ENCODE data around the gene UBE3C.
"Not testable (repeated sequence)": the region's sequence is repeated elsewhere in the genome, so short reads cannot be mapped to it uniquely, and the experiment has no call there.

Gene UBE3C

DNA sequence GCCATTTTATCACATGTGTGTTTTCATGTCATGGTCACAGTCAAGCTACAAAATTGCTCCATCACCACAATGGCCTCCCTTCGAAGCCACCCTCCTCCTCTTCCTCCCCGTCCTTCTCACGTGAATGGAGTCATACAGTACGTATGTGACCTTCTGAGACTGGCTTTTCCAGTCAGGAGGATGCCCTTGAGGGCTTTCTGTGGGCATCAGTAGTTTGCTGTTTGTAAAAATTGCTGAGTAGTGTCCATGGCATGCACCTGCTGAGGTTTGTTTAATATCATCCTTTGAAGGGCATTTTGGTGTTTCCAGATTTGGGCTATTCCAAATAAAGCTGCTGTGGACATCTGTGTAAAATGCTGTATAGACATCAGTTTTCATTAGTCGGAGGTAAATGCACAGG lies 5.9 kb upstream of the UBE3C start:
- DNase-seq: no peak

DNA sequence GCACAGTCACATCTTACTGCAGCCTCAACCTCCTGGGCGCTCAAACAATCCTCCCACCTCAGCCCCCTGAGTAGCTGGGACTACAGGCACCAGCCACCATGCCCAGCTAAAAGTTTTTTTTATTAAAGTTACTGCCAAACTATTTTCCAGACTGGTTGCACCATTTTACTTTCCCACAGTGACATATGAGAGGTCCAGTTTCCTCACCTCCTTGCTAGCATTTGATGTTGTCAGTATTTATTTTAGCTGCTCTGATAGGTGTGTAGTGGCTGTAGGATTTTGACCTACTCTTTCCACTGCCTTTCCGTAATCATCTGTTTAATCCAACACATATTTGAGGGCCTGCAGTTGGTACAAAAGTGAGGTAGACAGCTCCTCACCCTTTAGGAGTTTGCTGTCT lies 5.4 kb upstream of the UBE3C start:
- no peak for DNase-seq

DNA sequence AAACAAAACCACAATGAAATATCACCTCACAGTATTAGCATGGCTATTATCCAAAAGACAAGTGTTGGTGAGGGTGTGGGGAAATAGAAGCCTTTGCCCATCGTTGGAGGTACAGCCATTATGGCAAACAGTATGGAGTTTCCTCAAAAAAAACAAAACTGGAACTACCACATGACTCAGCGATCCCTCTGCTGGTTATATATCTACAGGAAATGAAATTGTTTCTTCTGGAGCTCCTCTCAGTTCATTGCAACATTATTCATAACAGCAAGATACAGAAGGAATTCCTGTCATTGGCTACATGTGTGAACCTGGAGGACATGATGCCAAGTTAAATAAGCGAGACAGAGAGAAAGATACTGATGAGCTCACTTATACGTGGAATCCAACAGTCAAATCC lies 2.4 kb upstream of the UBE3C start:
- DNase-seq: no peak

DNA sequence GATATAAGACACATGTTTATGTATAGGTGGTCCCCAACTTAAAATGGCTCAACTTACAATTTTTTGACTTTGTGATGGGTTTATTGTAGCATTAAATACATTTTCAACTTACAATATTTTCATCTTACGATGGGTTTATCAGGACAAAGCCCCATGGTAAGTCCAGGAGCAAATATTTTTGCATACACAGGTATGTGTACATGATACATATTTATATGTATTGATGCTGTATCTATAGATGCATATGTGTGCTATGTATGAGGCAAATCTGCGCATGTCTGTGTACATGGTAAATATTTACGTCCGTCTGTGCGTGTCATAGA lies 664 bp upstream of the UBE3C start:
- DNase-seq: no peak

DNA sequence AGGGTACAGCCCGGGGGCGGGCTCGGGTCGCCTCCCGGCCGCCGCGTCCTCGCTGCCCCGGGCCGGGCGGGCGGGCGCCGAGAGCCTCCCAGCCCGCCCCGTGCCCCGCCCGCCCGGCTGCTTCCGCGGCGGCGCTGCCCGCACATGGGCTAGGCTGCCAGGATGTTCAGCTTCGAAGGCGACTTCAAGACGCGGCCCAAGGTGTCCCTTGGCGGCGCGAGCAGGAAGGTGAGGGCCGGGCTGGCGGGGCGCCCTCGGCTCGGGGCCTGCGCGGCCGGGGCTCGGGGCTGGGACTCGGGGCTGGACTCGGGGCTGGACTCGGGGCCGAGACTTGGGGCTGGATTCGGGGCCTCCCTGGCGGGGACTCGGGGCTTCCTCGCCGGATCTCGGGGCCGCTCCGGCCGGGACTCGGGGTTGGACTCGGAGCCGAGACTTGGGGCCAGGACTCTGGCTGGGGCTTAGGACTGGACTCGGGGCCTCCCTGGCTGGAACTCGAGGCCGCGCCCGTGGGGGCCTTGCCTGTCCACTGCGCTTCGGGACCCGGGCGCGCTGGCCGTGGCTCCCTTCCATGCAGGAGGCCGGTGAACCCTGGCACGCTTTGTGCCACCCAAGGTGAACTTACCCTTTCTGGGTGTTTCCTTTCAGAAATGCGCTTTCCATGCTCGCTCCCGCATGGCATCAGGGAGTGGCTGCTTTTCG lies 534 bp downstream of the UBE3C start:
- DNase-seq: peak; percentile 45

DNA sequence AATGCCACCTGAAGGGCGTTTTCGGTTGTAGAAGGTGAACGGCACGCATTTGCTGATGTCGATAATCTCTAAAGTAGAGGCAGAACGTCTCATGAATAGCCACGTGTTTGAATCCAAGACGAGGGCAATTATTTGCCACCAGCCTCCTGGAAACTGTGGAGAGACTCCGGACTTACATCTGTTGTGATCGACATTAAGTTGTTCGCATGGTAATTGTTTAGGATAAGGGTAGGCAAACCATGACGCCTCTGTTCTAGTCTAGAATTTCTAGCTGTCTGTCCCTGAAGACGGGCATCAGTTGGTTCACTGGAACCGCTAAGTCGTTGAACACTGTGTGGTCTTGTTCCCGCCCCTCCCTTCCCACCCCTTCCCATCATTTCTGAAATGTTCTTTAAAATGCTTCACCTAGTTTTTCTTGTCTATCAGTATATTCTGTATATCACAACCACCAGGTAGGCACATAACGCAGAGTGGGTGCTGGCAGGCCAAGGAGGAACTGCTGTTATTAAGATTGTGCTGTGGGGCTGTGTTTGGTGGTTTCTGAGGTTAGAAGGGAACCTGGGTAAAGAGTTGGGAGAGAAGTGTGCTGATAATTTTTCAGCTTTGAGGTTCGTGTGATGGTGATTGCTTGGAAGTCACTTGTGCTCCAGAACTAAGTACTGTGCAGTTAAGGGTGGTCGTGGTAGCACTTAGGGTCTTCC lies 1.2 kb downstream of the UBE3C start:
- DNase-seq: no peak

DNA sequence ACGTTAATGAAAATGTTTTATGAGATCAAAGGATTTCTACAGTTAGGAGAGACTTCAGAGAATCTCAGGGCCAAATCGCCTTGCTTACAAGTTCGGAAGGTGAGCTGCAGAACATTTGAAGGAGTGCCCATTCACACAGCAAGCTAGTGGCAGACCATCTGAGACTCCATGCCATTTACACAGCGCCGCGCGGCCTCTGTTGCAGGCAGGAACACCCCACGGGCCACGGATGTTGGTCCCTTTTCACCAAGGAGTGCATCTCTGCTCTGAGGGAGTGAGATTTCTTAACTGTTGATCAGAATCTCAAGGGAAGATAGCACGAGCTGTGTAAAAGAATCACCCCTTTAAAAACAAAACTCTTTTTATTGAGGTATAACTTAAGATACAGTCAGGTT lies 1.8 kb downstream of the UBE3C start:
- DNase-seq: no peak

DNA sequence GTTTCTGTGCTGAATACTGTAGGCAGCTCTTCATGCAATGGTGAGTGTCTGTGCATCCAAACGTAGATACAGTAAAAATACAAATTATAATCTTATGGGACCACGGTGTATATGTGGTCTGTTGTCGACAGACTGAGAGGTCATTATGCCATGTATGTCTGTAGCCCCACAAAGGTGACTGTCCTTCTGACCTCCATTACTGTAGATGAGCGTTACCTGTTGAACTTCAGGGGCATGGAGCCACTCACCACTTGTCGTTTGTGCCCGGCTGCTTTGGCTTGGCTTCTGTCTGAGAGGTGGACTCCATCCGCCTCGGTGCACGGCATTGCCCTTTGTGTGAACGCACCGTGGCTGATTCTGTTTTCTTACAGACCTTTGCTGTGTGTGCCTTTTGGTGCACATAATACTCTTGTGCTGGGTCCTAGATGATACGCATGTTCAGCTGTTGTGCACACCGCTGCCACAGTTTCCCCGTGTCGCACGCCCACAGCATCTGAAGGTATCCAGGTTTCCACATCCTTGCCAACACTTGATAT lies 2.9 kb downstream of the UBE3C start:
- no peak for DNase-seq

DNA sequence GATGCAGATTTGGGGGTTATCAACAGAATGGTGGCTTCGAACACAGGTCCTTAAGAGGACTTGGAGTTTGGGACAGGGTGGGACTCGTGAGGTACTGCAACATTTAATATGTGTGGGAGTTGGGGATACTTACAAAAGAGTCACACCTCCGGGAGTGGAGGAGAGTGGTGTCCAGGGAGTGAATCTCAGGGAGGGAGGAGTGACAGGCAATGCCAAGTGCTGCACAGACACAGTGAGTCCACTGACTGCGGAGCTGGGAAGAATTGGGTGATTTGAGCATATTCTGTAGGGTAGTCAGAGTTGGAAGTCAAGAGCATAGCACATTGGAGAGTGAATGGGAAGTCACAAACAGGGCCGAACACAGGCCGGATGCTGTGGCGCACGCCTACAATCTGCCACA lies 5.1 kb downstream of the UBE3C start:
- DNase-seq: no peak

DNA sequence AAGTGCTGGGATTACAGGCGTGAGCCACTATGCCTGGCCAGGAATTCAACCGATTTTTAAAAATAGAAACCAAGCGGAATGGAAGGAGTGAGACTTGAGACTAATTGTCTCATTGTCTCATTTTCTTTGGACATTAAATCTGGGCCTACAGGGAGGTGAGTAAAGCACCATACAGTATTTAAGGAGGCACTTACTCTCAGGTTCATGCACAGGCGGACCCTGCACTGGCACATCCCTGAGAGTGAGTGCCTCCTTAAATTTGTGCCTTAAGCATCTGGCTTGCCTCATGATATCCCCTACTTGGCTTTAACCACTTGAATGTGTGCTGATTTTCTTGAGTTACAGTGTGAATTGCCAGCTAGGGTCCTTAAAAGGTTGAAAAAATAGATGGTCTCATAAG lies 10.6 kb downstream of the UBE3C start:
- DNase-seq: no peak

DNA sequence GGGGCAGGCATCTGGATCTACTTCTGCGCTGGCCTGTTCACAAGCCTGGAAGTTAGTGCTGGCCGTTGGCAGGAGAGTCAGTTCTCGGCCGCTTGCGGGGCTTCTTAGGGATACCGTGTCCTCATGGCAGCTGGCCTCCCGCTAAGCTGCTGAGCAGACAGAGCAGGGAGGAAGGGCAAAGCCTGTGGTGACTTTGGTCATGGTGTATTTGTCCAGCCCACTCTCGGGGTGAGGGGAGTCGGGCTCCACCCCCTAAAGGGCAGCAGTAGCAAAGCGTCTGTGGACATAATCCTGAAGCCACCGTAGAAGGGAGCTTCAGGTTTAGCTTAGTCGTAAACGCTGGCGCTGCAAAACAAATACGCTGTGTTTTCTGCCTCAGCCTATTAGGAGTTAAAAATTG lies 12.2 kb downstream of the UBE3C start:
- DNase-seq: peak; percentile 63

DNA sequence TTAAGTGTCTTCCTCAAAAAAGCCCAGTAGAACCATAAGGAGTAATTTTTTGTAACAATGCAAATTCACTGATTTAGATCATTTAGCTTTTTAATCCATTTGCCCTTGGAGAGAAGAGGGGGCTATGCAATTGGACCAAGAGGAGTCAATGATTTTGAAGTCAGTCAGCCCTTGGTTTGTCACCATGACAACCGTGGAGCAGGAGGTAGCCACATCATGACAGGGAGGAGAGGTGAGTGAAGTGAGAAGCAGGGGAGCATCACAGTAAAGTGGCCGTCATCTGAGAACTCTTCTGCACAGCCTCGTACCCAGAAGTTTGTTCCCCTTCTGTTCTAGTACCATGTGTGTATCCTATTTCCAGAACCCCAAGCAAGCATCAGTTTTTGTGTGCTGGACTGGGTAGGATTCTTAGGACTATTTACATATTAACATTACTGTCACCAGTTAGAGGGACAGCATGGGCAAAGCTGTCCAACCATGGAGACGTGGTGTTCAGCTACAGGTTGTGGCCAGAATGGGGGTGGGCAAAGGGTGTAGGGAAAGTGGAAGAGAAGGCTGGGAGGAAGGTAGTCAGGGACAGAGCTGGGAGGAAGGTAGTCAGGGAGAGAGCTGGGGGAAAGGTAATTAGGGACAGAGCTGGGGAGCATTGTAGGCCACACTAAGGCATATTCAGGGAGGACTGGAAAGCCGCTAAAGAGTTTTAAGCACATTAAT lies 13.1 kb downstream of the UBE3C start:
- peak; percentile 17 for DNase-seq

DNA sequence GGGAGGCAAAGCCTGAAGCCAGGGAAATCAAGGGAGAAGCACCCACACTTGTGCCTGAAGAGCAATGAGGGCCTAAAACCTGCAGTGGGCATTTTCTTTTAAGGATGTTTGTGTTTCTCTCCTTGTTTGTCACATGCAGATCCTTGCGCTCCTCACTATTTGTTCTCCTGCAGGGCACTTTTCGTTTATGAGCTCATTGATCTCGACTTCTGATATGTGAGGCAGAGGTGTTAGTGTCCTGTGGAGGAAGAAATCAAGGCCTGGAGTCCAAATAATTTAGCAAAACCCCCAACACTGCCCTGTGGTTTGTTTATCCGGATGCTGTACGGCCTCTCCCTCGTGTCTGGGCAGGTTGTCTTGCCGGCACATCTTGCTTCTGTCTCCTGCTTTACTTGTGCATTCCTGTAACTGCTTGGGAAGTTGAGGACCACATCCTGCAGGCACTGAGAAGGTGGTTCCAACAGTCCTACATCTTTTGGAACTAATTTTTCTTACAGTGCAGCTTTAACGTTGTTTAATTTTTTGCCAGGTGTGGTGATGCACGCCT lies 13.7 kb downstream of the UBE3C start:
- no peak for DNase-seq

DNA sequence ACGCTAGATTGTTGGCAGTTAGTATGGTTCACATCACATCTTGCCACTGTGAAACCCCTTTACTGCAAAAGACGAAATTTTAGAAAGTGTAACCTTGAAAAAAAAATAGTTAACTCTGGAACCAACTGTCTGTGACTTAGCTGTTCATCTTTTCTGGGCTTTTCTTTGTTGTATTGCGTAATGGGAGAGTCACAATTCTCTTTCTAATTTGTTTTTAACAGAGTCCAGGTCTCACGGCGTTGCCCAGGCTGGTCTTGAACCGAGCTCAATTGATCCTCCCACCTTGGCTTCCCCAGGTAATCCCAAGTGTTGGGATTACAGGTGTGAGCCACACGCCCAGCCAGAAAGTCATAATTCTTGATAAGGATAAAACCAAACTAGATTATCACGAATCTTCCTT lies 14.5 kb downstream of the UBE3C start:
- DNase-seq: no peak

DNA sequence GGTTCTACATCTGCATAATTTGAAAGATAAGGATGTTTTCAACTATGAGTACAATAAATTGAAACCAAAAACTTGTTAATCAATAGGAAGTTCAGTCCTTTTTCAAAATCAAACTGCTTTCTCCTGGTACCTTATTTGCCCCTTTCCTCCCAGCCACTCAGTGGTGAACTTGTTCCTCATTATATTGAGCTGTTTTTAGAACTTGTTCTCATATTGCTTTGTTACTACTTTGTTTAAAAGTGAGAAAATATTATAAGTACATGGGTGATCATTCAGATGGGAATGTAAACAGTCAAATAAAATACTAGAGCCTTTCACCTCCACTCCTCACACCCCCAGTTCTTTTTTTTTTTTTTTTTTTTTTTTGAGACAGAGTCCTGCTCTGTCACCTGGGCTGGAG lies 17.2 kb downstream of the UBE3C start:
- no peak for DNase-seq

DNA sequence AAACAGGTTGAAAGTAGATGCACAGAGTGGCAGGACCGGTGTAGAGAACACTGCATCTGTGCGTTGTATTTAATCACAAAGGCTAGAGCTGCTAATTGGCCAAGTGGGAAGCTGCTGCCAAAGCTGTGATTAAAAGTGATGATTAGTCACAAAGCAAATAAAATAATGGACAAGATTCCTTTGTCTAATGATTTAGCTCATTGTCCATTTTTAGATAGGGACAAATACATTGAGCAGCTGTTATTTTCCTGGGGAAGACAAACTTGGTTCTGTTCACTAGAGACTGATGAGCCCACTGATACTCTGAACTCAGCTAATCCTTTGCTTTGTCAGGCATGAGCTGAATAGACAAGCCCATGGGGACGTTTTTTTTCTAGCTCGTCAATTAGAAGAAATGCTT lies 19.7 kb downstream of the UBE3C start:
- peak; percentile 50 for DNase-seq

DNA sequence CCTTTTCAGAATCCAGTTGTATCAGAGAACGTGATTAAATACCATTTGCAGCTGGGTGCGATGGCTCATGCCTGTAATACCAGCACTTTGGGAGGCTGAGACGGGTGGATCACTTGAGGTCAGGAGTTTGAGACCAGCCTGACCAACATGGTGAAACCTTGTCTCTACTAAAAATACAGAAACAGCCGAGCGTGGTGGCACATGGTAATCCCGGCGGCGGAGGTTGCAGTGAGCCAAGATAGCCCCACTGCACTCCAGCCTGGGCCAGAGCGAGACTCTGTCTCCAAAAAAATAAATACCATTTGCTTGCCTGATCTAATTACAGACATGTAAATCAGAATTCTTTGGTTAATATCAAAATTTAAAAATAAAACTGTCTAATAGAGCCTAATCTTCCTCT lies 20.8 kb downstream of the UBE3C start:
- DNase-seq: not testable (repeated sequence)

DNA sequence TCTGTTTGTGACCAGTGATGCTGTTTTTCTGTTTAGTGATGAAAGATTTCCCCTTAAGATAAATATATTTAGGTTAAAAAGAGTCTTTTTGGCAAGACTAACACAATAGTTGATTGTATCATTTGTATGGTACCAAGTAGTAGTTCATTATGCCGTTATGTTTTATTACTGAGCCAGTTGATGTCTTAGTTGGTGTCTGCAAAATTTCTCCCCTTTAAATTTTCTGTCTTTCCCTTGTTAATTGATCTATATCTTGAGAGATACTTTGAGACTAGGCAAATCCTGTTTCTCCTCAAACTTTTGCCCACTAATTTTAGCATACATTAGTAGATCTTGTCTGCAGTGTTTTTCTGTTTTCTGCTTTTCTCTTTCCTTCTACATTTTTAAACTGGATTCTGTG lies 21.7 kb downstream of the UBE3C start:
- DNase-seq: no peak

DNA sequence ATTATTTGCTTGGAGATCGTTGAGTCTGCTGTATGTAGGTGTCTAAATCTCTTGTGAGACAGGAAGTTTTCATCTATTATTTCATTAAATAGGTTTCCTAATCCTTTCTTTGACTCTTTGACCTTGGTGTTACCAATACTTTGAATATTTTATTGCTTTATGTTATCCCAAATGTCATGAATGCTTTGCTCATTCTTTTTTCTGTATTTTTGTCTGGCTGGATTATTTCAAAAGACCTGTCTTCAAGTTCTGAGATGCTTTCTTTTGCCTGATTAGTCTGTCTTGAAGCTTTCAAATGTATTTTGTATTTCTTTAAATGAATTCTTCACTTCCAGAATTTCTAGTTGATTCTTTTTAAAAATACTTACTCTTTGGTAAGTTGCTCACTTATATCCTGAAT lies 27.3 kb downstream of the UBE3C start:
- no peak for DNase-seq

DNA sequence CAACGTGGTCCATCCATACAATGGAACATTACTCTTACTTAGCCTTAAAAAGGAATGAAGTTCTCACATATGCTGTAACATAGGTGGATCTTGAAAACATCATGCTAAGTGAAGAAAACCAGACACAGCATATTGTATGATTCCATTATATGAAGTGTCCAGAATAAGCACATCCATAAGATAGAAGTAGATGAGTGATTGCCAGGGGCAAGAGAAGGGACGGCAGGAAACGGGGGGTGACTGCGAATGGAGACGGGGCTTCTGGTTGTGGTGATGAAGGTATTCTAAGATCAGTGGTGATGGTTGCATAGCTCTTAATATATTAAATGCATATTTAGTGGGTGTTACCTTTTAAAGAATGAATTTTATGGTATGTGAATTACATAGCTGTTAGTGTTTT lies 29.8 kb downstream of the UBE3C start:
- no peak for DNase-seq

DNA sequence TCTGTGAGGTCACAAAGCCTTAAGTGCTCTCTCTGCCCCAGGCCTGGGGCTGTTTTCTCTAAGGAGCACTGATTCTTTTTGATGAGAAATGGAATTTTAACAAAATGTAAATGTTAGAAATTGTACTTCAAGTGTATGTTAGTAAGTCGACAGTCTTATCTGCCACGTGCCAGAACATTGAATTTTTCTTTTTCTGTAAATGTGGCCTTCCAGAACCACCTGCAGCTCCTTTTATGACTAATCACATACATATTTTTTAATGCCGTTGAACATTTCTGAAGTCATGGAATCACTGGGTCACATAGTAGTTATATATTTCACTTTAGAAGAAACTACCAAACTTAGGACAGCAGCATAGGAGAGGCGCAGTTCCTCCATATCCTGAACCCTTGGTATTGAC lies 38.0 kb downstream of the UBE3C start:
- no peak for DNase-seq

DNA sequence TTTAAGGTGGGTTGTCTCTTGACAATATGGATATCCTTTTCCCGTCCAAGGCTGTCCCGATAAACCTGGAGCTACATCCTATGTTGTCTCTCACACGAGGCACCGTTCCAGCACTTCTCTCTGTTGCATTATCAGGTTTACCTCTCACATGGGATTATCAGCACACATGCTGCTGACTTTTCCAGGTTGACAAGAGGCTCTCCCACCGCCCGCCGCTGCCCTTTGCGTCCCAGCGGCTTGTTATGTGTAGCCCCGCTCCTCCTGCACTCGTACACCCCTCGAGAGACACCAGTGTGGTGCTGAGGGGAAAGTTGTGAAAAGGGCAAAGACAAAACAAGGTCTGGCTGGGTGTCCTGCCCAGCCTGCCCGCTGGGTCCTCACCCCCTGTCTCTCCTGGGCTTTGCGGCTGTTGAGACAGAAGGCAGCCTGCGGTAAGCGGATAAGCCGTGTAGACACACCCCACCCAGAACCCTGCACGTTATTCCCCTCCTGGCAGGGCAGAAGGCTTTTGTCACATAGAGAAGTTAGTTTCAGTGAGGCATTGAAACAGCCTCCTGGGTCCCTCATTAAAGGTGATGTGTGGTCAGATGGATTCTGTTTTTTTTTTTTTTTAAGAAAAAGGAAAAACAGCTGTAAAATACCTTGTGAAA lies 38.7 kb downstream of the UBE3C start:
- DNase-seq: no peak

DNA sequence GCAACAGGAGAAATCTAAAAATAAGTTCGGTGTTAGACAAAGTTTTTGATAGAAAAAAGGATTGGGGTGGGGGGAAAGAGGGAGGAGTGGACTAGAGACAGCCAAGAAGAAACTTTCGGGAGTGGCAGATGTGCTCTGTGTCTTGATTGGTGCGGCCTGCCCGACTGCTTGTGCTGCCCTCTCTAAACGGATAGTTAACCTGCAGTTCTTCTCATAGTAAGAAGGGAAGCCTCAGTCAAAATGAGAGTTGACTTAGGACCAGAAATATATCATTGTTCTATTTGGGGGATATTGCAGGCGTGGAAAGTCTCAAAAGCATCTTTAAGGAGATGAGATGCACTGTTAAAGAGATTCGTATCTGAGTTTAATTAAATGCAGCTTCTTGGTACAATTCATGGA lies 39.3 kb downstream of the UBE3C start:
- DNase-seq: no peak
